H9 (cell line): ENCODE results near the gene IGF2R. TPM values are rescaled to one million over a fixed set of nuclear protein-coding genes. Genes with fewer than 3 reads are reported as not detected.

Source experiments
- DNase-seq: peaks from one replicate; pipeline ENCODE4 v3.0.0-alpha.2; 2017
- H2AFZ ChIP-seq: one replicate; pipeline ENCODE4 v1.6.1; 2013; ENCODE audit warnings: mild to moderate bottlenecking, low read length, control low read depth, moderate library complexity
- H2AK5ac ChIP-seq: 2 replicates; pipeline ENCODE4 v1.6.1; 2013; ENCODE audit warnings: low read length, control low read depth, mixed read lengths; ENCODE audit not compliant: insufficient read length
- H2BK120ac ChIP-seq: one replicate; pipeline ENCODE4 v1.6.1; 2013; ENCODE audit warnings: low read depth, mild to moderate bottlenecking, low read length, control low read depth, inconsistent platforms; ENCODE audit not compliant: poor library complexity, severe bottlenecking
- H2BK12ac ChIP-seq: 2 replicates; pipeline ENCODE4 v1.6.1; 2013; ENCODE audit warnings: low read length, control low read depth, mixed read lengths, low read depth; ENCODE audit not compliant: insufficient read length
- H2BK15ac ChIP-seq: 2 replicates; pipeline ENCODE4 v1.6.1; 2013; ENCODE audit warnings: low read depth, low read length, control low read depth
- H2BK20ac ChIP-seq: one replicate; pipeline ENCODE4 v1.6.1; 2013; ENCODE audit warnings: low read depth, mild to moderate bottlenecking, low read length, control low read depth, inconsistent platforms; ENCODE audit not compliant: poor library complexity, severe bottlenecking
- H2BK5ac ChIP-seq: 2 replicates; pipeline ENCODE4 v1.6.1; 2013; ENCODE audit warnings: low read length, control low read depth, mixed read lengths; ENCODE audit not compliant: insufficient read length
- H3K14ac ChIP-seq: 2 replicates; pipeline ENCODE4 v1.6.1; 2013; ENCODE audit warnings: low read length, control low read depth; ENCODE audit not compliant: insufficient read depth
- H3K18ac ChIP-seq: 2 replicates; pipeline ENCODE4 v1.6.1; 2013; ENCODE audit warnings: low read depth, mild to moderate bottlenecking, mixed read lengths, low read length, control low read depth; ENCODE audit not compliant: insufficient read length
- H3K23ac ChIP-seq: 2 replicates; pipeline ENCODE4 v1.6.1; 2013; ENCODE audit warnings: low read length, control low read depth, mixed read lengths, low read depth; ENCODE audit not compliant: insufficient read length
- H3K23me2 ChIP-seq: 2 replicates; pipeline ENCODE4 v1.6.1; 2013; ENCODE audit warnings: low read depth, mild to moderate bottlenecking, mixed read lengths, low read length, control low read depth; ENCODE audit not compliant: insufficient read length, poor library complexity, severe bottlenecking
- H3K27ac ChIP-seq: 2 replicates; pipeline ENCODE4 v1.5.1; 2013; ENCODE audit warnings: low read length, control low read depth, mixed read lengths, low read depth; ENCODE audit not compliant: insufficient read length
- H3K27me3 ChIP-seq: 2 replicates; pipeline ENCODE4 v1.6.1; 2013; ENCODE audit warnings: low read length, control low read depth, inconsistent platforms; ENCODE audit not compliant: insufficient read depth
- H3K4ac ChIP-seq: 2 replicates; pipeline ENCODE4 v1.6.1; 2013; ENCODE audit warnings: low read depth, mild to moderate bottlenecking, control low read depth, inconsistent platforms, low read length, moderate library complexity
- H3K4me1 ChIP-seq: 2 replicates; pipeline ENCODE4 v1.6.1; 2013; ENCODE audit warnings: low read length, control low read depth, inconsistent platforms; ENCODE audit not compliant: insufficient read depth
- H3K4me2 ChIP-seq: 2 replicates; pipeline ENCODE4 v1.6.1; 2013; ENCODE audit warnings: low read length, control low read depth, mixed read lengths; ENCODE audit not compliant: insufficient read length, insufficient read depth
- H3K56ac ChIP-seq: 2 replicates; pipeline ENCODE4 v1.6.1; 2013; ENCODE audit warnings: low read depth, mild to moderate bottlenecking, mixed read lengths, low read length, control low read depth; ENCODE audit not compliant: insufficient read length
- H3K79me1 ChIP-seq: 2 replicates; pipeline ENCODE4 v1.6.1; 2013; ENCODE audit warnings: low read depth, mild to moderate bottlenecking, moderate library complexity, low read length, control low read depth, inconsistent platforms; ENCODE audit not compliant: insufficient read depth, poor library complexity, severe bottlenecking
- H3K79me2 ChIP-seq: 2 replicates; pipeline ENCODE4 v1.6.1; 2013; ENCODE audit warnings: low read length, control low read depth, inconsistent platforms; ENCODE audit not compliant: insufficient read depth
- H3K9ac ChIP-seq: 2 replicates; pipeline ENCODE4 v1.6.1; 2013; ENCODE audit warnings: low read length, control low read depth, mixed read lengths; ENCODE audit not compliant: insufficient read length; ENCODE audit errors: extremely low read depth
- H3K9me3 ChIP-seq: one replicate; pipeline ENCODE4 v1.6.1; 2013; ENCODE audit warnings: low read depth, low read length, inconsistent platforms; ENCODE audit not compliant: control insufficient read depth
- H3T11ph ChIP-seq: one replicate; pipeline ENCODE4 v1.6.1; 2013; ENCODE audit warnings: mild to moderate bottlenecking, low read length, control low read depth, inconsistent platforms
- H4K20me1 ChIP-seq: one replicate; pipeline ENCODE4 v1.6.1; 2013; ENCODE audit not compliant: control insufficient read depth, insufficient read length, insufficient read depth
- H4K5ac ChIP-seq: 2 replicates; pipeline ENCODE4 v1.6.1; 2013; ENCODE audit warnings: low read depth, mild to moderate bottlenecking, mixed read lengths, low read length, control low read depth; ENCODE audit not compliant: insufficient read length
- H4K8ac ChIP-seq: replicated peaks from 2 replicates; pipeline ENCODE4 v1.6.1; 2013; ENCODE audit warnings: low read length, control low read depth, mixed read lengths, low read depth; ENCODE audit not compliant: insufficient read length
- H4K91ac ChIP-seq: 2 replicates; pipeline ENCODE4 v1.6.1; 2013; ENCODE audit warnings: low read depth, mild to moderate bottlenecking, moderate library complexity, mixed read lengths, low read length, control low read depth; ENCODE audit not compliant: insufficient read length
- H3K27ac Mint-ChIP-seq, 3 experiments: 2 replicates in 2 of 3; 3 replicates in 1 of 3; pipeline ENCODE4 v1.8.0; 2020 to 2021; ENCODE audit warnings: mixed read lengths in 3 of 3, mild to moderate bottlenecking in 1 of 3, moderate library complexity in 1 of 3
- H3K27me3 Mint-ChIP-seq: 2 replicates; pipeline ENCODE4 v1.8.0; 2021; ENCODE audit warnings: low read depth, mild to moderate bottlenecking, moderate library complexity, mixed read lengths
- H3K36me3 Mint-ChIP-seq, 3 experiments: 2 replicates in 2 of 3; 3 replicates in 1 of 3; pipeline ENCODE4 v1.8.0; 2020 to 2021; ENCODE audit warnings: low read depth in 3 of 3, mixed read lengths in 3 of 3; ENCODE audit not compliant: insufficient read depth in 1 of 3
- H3K4me1 Mint-ChIP-seq, 2 experiments: 2 replicates each; pipeline ENCODE4 v1.8.0; 2020; ENCODE audit warnings: mixed read lengths in 2 of 2
- H3K4me3 Mint-ChIP-seq, 2 experiments: 2 replicates in 1 of 2; 3 replicates in 1 of 2; pipeline ENCODE4 v1.8.0; 2020 to 2021; ENCODE audit warnings: mild to moderate bottlenecking in 2 of 2, mixed read lengths in 2 of 2, moderate library complexity in 1 of 2
- H3K9me3 Mint-ChIP-seq, 2 experiments: 2 replicates in 1 of 2; 3 replicates in 1 of 2; pipeline ENCODE4 v1.8.0; 2020; ENCODE audit warnings: mild to moderate bottlenecking in 2 of 2, mixed read lengths in 2 of 2, moderate library complexity in 1 of 2
- WGBS: extraction: QIAGEN DNeasy Blood & Tissue Kit; methylation state at CpG from one replicate; pipeline ENCODE4 v1.1.7; 2013; ENCODE audit warnings: missing lambda C conversion rate, low lambda C conversion rate, mixed read lengths; ENCODE audit not compliant: insufficient read length; ENCODE audit errors: extremely low coverage; 5-methylcytosine and 5-hydroxymethylcytosine counted together
- total RNA-seq: library from RNA; stranded (reverse); gene quantifications from 2 replicates; pipeline ENCODE4 v1.2.1, GENCODE V29; 2021
- TF ChIP-seq, protein P1 (sequence below): fragments of 200-600 bp; sonication (generic); conservative IDR thresholded peaks from 3 replicates; pipeline ENCODE4 v1.8.0; 2021; ENCODE audit warnings: antibody characterized with exemption, mild to moderate bottlenecking

Gene IGF2R
- total RNA-seq, 1 experiment from 2014 or later, result 66.7 TPM

- Histone ChIP-seq H2AK5ac (no peak overlapping the region), H3K79me2 (no peaks in the 10 kb centered on the region), H3K4me1 (peaks cover 6% of the 10 kb centered on the region; the same call in 1 of the 2 replicates), H3K23ac (no peak overlapping the region), H3K23me2 (no peaks in the 10 kb centered on the region), H3K27me3 (no peaks in the 10 kb centered on the region), H4K8ac (no peak overlapping the region), H3K27ac (no peak overlapping the region), H3K4me2 (no peak overlapping the region), H2BK12ac (no peak overlapping the region), H3K56ac (no peak overlapping the region), H3K79me1 (no peaks in the 10 kb centered on the region), H3K14ac (no peak overlapping the region), H3T11ph (no peak overlapping the region), H2BK20ac (no peak overlapping the region), H3K4ac (no peak overlapping the region), H2BK120ac (no peak overlapping the region), H2BK5ac (no peak overlapping the region), H2AFZ (no peak overlapping the region), H4K91ac (no peak overlapping the region), H4K20me1 (no peaks in the 10 kb centered on the region), H2BK15ac (no peak overlapping the region), H4K5ac (no peak overlapping the region), H3K18ac (no peak overlapping the region), H3K9me3 (no peaks in the 10 kb centered on the region), H3K9ac (no peak overlapping the region)
- TF ChIP-seq, protein P1, sequence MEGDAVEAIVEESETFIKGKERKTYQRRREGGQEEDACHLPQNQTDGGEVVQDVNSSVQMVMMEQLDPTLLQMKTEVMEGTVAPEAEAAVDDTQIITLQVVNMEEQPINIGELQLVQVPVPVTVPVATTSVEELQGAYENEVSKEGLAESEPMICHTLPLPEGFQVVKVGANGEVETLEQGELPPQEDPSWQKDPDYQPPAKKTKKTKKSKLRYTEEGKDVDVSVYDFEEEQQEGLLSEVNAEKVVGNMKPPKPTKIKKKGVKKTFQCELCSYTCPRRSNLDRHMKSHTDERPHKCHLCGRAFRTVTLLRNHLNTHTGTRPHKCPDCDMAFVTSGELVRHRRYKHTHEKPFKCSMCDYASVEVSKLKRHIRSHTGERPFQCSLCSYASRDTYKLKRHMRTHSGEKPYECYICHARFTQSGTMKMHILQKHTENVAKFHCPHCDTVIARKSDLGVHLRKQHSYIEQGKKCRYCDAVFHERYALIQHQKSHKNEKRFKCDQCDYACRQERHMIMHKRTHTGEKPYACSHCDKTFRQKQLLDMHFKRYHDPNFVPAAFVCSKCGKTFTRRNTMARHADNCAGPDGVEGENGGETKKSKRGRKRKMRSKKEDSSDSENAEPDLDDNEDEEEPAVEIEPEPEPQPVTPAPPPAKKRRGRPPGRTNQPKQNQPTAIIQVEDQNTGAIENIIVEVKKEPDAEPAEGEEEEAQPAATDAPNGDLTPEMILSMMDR, result no peak
- H3K4me3 Mint-ChIP-seq, result no peak overlapping the region
- H3K27me3 Mint-ChIP-seq, result peaks cover 6% of the 10 kb centered on the region
- peaks cover 50 to 60% of the 10 kb centered on the region in 2 experiments for H3K4me1 Mint-ChIP-seq
- DNase-seq, result no peak
- H3K36me3 Mint-ChIP-seq, result no peaks in the 10 kb centered on the region
- 0 out of 7 replicates have a peak overlapping the region, but pooled peaks of 1 of the 3 experiments have one; percentile 49 for H3K27ac Mint-ChIP-seq
- no CpG with 5 or more reads among the region's 21 CpGs for WGBS
- no peaks in the 10 kb centered on the region for H3K9me3 Mint-ChIP-seq
Observed at GRCh38 chr6:160135907-160136655, 167.2 kb downstream of the IGF2R start.
